GM12891 (cell line): ENCODE results near the gene TBX1.
"Not testable (repeated sequence)": the region's sequence is repeated elsewhere in the genome, so short reads cannot be mapped to it uniquely, and the experiment has no call there.

Experiments
- PAX5 ChIP-seq: IDR thresholded peaks from 2 replicates; pipeline ENCODE4 v1.6.1; 2011; ENCODE audit warnings: low read length, moderate library complexity, mild to moderate bottlenecking; ENCODE audit not compliant: insufficient read depth, severe bottlenecking
- POLR2A ChIP-seq: IDR thresholded peaks from 2 replicates; pipeline ENCODE4 v1.6.1; 2011; ENCODE audit warnings: low read depth, low read length, control low read depth
- POLR2AphosphoS5 ChIP-seq: IDR thresholded peaks from 2 replicates; pipeline ENCODE4 v1.6.1; 2011; ENCODE audit warnings: low read depth, low read length, control low read depth
- POU2F2 ChIP-seq: IDR thresholded peaks from 2 replicates; pipeline ENCODE4 v1.6.1; 2011; ENCODE audit warnings: low read depth, mild to moderate bottlenecking, control low read depth, low read length, moderate library complexity
- SPI1 ChIP-seq: IDR thresholded peaks from 2 replicates; pipeline ENCODE4 v1.6.1; 2011; ENCODE audit warnings: low read depth, low read length, control low read depth
- TAF1 ChIP-seq: IDR thresholded peaks from 2 replicates; pipeline ENCODE4 v1.6.1; 2011; ENCODE audit warnings: low read depth, low read length, control low read depth

DNA sequence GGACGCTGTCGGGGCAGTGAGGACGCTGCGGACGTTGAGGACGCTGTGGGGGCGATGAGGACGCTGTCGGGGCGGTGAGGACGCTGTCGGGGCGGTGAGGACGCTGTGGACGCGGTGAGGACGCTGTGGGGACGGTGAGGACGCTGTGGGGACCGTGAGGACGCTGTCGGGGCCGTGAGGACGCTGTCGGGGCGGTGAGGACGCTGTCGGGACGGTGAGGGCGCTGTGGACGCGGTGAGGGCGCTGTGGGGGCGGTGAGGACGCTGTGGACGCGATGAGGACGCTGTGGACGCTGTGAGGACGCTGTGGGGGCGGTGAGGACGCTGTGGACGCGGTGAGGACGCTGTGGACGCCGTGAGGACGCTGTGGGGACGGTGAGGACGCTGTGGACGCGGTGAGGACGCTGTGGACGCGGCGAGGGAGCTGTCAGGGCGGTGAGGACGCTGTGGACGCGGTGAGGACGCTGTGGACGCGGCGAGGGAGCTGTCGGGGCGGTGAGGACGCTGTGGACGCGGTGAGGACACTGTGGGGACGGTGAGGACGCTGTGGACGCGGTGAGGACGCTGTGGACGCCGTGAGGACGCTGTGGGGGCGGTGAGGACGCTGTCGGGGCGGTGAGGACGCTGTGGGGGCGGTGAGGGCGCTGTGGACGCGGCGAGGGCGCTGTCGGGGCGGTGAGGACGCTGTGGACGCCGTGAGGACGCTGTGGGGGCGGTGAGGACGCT is 34.4 kb upstream of the TBX1 start:
- TF ChIP-seq TAF1, POLR2AphosphoS5, SPI1, POLR2A, PAX5, POU2F2: not testable (repeated sequence)
